Left ventricle myocardium inferior (tissue), 1 donor: ENCODE data around the gene STAP2. TPM values are rescaled to one million over a fixed set of nuclear protein-coding genes. Genes with fewer than 3 reads are reported as not detected.
A peak's percentile ranks its signal among the peaks of the same experiment; 100 is the strongest.

Experiments used
- DNase-seq: peaks from one replicate; pipeline ENCODE4 v3.0.0-alpha.2; 2020
- H3K27ac ChIP-seq: fragments of 200-600 bp; replicated peaks from 2 replicates; pipeline ENCODE4 v1.8.0; 2021
- H3K27me3 ChIP-seq: fragments of 200-600 bp; 2 replicates; pipeline ENCODE4 v1.8.0; 2021; ENCODE audit warnings: low read depth
- H3K36me3 ChIP-seq: fragments of 200-600 bp; 2 replicates; pipeline ENCODE4 v1.8.0; 2021
- H3K4me1 ChIP-seq: fragments of 200-600 bp; 2 replicates; pipeline ENCODE4 v1.8.0; 2021
- H3K4me3 ChIP-seq: fragments of 200-600 bp; 2 replicates; pipeline ENCODE4 v1.8.0; 2021; ENCODE audit warnings: mild to moderate bottlenecking, moderate library complexity
- H3K9me3 ChIP-seq: fragments of 200-600 bp; replicated peaks from 2 replicates; pipeline ENCODE4 v1.8.0; 2021
- intact Hi-C: fragments of 100-400 bp; cut with micrococcal nuclease; formaldehyde crosslinking; loops from one replicate; pipeline ENCODE4 v1.11.0; 2022
- total RNA-seq: library from RNA; stranded (reverse); fragmentation: NEBNext Ultra II Directional; extraction: Animal tissue kit (Norgen Biotek cat#: 25700); gene quantifications from one replicate; pipeline ENCODE4 v1.2.1, GENCODE V29; 2021
- TF ChIP-seq, protein P1 (sequence below): fragments of 200-600 bp; IDR thresholded peaks from 2 replicates; pipeline ENCODE4 v1.8.0; 2021; ENCODE audit warnings: antibody characterized with exemption, mild to moderate bottlenecking, borderline replicate concordance
- donor health status: DM: no; HTN: yes; CAD: no; lungs with severe emphysema.

The STAP2 gene
- total RNA-seq, 1 donor from 2014 or later = 2.6 TPM

- intact Hi-C loops = no loop called here
- no peak for DNase-seq
- Histone ChIP-seq H3K9me3 (peaks cover 4% of the 10 kb centered on the region), H3K4me1 (no peaks in the 10 kb centered on the region), H3K36me3 (no peaks in the 10 kb centered on the region), H3K27ac (no peak overlapping the region), H3K4me3 (no peak overlapping the region), H3K27me3 (peaks cover 16% of the 10 kb centered on the region)
- TF ChIP-seq, protein P1, sequence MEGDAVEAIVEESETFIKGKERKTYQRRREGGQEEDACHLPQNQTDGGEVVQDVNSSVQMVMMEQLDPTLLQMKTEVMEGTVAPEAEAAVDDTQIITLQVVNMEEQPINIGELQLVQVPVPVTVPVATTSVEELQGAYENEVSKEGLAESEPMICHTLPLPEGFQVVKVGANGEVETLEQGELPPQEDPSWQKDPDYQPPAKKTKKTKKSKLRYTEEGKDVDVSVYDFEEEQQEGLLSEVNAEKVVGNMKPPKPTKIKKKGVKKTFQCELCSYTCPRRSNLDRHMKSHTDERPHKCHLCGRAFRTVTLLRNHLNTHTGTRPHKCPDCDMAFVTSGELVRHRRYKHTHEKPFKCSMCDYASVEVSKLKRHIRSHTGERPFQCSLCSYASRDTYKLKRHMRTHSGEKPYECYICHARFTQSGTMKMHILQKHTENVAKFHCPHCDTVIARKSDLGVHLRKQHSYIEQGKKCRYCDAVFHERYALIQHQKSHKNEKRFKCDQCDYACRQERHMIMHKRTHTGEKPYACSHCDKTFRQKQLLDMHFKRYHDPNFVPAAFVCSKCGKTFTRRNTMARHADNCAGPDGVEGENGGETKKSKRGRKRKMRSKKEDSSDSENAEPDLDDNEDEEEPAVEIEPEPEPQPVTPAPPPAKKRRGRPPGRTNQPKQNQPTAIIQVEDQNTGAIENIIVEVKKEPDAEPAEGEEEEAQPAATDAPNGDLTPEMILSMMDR = no peak
Measured at GRCh38 chr19:4320419-4320818, 18.2 kb downstream of the STAP2 start.

DNA sequence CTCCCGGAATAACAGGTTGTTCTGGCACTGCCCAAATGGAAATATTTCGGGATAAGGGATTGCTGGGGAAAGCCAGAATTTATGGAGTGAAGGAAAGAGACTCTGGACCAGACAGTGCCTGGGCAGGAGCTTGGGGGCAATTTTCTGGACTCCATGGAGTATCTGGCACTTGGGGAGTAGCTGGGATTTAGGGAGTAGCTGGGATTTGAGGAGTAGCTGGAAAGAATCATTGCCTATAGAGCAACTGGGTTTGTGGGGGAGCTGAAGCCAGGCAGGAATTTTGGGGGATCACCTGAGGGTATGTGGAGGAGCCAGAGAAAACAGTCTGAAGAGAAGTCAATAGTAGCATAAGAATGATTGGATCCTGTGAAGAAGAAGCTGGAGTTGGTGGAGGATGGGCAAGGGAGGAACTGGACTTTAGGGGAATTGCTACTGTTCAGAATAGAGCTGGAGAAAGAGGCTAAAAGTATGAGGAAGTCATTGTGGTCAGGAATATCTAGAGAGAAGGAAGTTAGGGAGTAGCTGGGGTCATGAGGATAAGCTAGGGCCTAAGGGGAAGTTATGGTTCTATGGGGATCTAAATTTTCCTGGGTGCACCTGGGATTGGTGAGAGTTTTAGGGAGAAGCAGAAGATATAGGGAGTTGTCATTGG, 19.4 kb downstream of the STAP2 start:
- H3K4me1 ChIP-seq = peaks cover 3% of the 10 kb centered on the region
- no peak for DNase-seq
- no peak overlapping the region for H3K27ac ChIP-seq
- no peak overlapping the region for H3K4me3 ChIP-seq
- TF ChIP-seq, protein P1 = no peak
- H3K27me3 ChIP-seq = peaks cover 16% of the 10 kb centered on the region
- intact Hi-C loops = no loop called here
- no peaks in the 10 kb centered on the region for H3K36me3 ChIP-seq
- H3K9me3 ChIP-seq = peaks cover 4% of the 10 kb centered on the region

DNA sequence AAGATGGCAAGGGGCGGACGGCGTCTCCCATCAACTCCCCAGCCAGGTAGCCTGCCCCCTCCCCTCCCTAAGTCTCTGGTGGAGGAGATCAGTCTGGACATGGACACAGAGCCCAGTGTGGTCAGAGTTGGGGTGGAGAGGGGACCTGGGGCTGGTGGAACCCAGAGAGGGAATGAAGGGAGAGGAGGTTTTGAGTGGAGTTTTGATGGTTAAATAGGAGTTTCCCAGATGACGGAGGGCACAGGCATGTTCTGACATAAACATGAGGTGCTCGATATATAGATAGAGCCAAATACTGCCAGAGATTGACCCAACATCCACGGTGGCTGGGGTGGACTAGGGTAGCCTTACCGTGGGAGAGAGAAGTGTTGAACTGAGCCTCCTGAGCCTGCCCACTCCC, 20.2 kb downstream of the STAP2 start:
- H3K36me3 ChIP-seq = no peaks in the 10 kb centered on the region
- peaks cover 3% of the 10 kb centered on the region for H3K4me1 ChIP-seq
- TF ChIP-seq, protein P1 = no peak

DNA sequence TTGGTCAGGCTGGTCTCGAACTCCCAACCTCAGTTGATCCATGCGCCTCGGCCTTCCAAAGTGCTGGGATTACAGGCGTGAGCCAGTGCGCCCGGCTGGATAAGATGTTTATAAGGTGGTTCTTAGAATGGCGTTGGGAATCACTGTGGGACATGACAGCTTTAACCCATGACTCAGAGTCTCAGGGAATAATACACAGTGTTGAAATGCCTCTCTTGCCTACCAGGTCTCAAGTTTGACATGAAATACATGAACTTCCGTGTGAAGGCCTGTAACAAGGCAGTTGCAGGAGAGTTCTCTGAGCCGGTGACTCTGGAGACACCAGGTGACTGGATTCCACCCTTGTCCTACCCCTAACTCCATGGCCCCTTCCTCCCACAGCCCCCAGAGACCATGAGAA, 21.7 kb downstream of the STAP2 start:
- Histone ChIP-seq H3K4me3 (no peak overlapping the region), H3K27me3 (peaks cover 16% of the 10 kb centered on the region), H3K36me3 (no peaks in the 10 kb centered on the region), H3K4me1 (peaks cover 3% of the 10 kb centered on the region), H3K9me3 (peaks cover 4% of the 10 kb centered on the region), H3K27ac (no peak overlapping the region)
- TF ChIP-seq, protein P1 = no peak
- intact Hi-C loops = no loop called here
- DNase-seq = no peak

More for the DNA sequence above, 20.2 kb downstream of the STAP2 start:
- intact Hi-C loops = no loop called here
- Histone ChIP-seq H3K4me3 (no peak overlapping the region), H3K27me3 (peaks cover 16% of the 10 kb centered on the region), H3K9me3 (peaks cover 4% of the 10 kb centered on the region), H3K27ac (no peak overlapping the region)
- no peak for DNase-seq

- Histone ChIP-seq H3K4me3 (peak overlapping the region; percentile 30), H3K27ac (no peak overlapping the region), H3K4me1 (peaks cover 3% of the 10 kb centered on the region), H3K27me3 (peaks cover 16% of the 10 kb centered on the region), H3K9me3 (no peaks in the 10 kb centered on the region), H3K36me3 (no peaks in the 10 kb centered on the region)
- no peak for DNase-seq
- intact Hi-C loops = no loop called here
- TF ChIP-seq, protein P1 = no peak
Measured at GRCh38 chr19:4313847-4314490, 24.7 kb downstream of the STAP2 start.
